Lung (tissue), 12 donors: ENCODE measurements around the gene OR2J3. TPM values are rescaled to one million over a fixed set of nuclear protein-coding genes. Genes with fewer than 3 reads are reported as not detected.
"Not testable (repeated sequence)": the region's sequence is repeated elsewhere in the genome, so short reads cannot be mapped to it uniquely, and the experiment has no call there.

Experiments
- ATAC-seq: fragments of 200-7000 bp; cut with Tn5 transposase; one replicate; pipeline ENCODE4 v1.9.1; 2020; ENCODE audit warnings: moderate number of reproducible peaks; ENCODE audit not compliant: insufficient read depth, low FRiP score
- DNase-seq, 3 donors: peaks; one replicate each; pipeline ENCODE4 v3.0.0-alpha.2; 2013 to 2017
- H3K27ac ChIP-seq, 2 donors: one replicate each; pipeline ENCODE4 v1.5.1; 2013; ENCODE audit warnings: mild to moderate bottlenecking in 2 of 2, moderate library complexity in 2 of 2, control low read depth in 1 of 2, inconsistent platforms in 1 of 2, low read depth in 1 of 2, low read length in 1 of 2
- H3K27me3 ChIP-seq, 3 donors: one replicate each; pipeline ENCODE4 v1.5.1; 2013; ENCODE audit warnings: low read length in 2 of 3; ENCODE audit not compliant: control insufficient read depth in 3 of 3, insufficient read depth in 3 of 3
- H3K36me3 ChIP-seq, 4 donors: one replicate each; pipeline ENCODE4 v1.5.1; 2013; ENCODE audit warnings: low read length in 4 of 4, mild to moderate bottlenecking in 1 of 4, moderate library complexity in 1 of 4; ENCODE audit not compliant: control insufficient read depth in 4 of 4, insufficient read depth in 4 of 4
- H3K4me1 ChIP-seq, 5 donors: one replicate each; pipeline ENCODE4 v1.5.1; 2013; ENCODE audit warnings: low read length in 5 of 5, mild to moderate bottlenecking in 2 of 5, moderate library complexity in 1 of 5; ENCODE audit not compliant: control insufficient read depth in 5 of 5, insufficient read depth in 5 of 5
- H3K4me3 ChIP-seq: one replicate; pipeline ENCODE4 v1.5.1; 2013; ENCODE audit warnings: mild to moderate bottlenecking, control low read depth, moderate library complexity
- H3K9ac ChIP-seq, 2 donors: one replicate each; pipeline ENCODE4 v1.5.1; 2013; ENCODE audit warnings: low read length in 2 of 2, control low read depth in 1 of 2; ENCODE audit not compliant: insufficient read depth in 1 of 2
- H3K9me3 ChIP-seq, 4 donors: one replicate each; pipeline ENCODE4 v1.5.1; 2013; ENCODE audit warnings: low read length in 3 of 4, mild to moderate bottlenecking in 1 of 4, moderate library complexity in 1 of 4; ENCODE audit not compliant: control insufficient read depth in 4 of 4, insufficient read depth in 3 of 4
- WGBS, 2 donors: extraction: QIAGEN DNeasy Blood & Tissue Kit; methylation state at CpG; one replicate each; pipeline ENCODE4 v1.1.7; 2013; 5-methylcytosine and 5-hydroxymethylcytosine counted together
- polyA plus RNA-seq, 2 donors: library from polyadenylated mRNA; stranded (reverse); fragments of 200-250 nt; gene quantifications; one replicate each; pipeline ENCODE4 v1.2.1, GENCODE V29; 2013
- total RNA-seq, 2 donors: library from RNA; depleted of rRNA in 1 of 2; stranded (reverse); fragments of >200 nt in 1 of 2; gene quantifications; one replicate each; pipeline ENCODE4 v1.2.1, GENCODE V29; 2014 to 2021
- TF ChIP-seq, protein P1 (sequence below): IDR thresholded peaks from 2 replicates; pipeline ENCODE4 v1.5.1; 2012; ENCODE audit warnings: mild to moderate bottlenecking; ENCODE audit errors: control extremely low read depth, extremely low read depth
- donor health status: control.
- donor health status: control.
- donor health status: Bipolar disorder and iron deficiency.
- donor health status: healthy.
- donor health status: DM: yes; HTN: yes; CAD: no.

OR2J3 gene
- total and polyA plus RNA-seq, 4 donors: 0.06 TPM; not detected in 3

DNA sequence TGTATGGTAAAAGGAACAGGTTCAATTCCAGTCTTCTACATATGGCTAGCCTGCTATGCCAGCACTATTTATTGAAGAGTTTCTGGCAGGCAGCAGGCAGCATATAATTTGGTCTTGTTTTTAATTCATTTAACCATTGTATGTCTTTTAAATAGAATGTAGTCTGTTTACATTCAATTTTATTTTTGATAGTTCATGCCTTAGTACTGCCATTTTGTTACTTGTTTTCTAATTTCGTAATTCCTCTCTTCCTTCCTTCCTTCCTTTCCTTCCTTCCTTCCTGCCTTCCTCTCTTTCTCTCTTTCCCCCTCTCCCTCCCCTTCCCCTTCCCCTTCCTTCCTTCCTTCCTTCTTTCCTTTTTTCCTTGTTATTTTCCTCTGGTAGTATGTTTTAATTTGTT, 45.2 kb downstream of the OR2J3 start:
- Histone ChIP-seq H3K27ac (no peak overlapping the region), H3K4me1 (no peaks in the 10 kb centered on the region), H3K36me3 (no peaks in the 10 kb centered on the region), H3K9ac (no peak overlapping the region), H3K9me3 (no peaks in the 10 kb centered on the region), H3K4me3 (no peak overlapping the region), H3K27me3 (no peaks in the 10 kb centered on the region)
- TF ChIP-seq, protein P1, sequence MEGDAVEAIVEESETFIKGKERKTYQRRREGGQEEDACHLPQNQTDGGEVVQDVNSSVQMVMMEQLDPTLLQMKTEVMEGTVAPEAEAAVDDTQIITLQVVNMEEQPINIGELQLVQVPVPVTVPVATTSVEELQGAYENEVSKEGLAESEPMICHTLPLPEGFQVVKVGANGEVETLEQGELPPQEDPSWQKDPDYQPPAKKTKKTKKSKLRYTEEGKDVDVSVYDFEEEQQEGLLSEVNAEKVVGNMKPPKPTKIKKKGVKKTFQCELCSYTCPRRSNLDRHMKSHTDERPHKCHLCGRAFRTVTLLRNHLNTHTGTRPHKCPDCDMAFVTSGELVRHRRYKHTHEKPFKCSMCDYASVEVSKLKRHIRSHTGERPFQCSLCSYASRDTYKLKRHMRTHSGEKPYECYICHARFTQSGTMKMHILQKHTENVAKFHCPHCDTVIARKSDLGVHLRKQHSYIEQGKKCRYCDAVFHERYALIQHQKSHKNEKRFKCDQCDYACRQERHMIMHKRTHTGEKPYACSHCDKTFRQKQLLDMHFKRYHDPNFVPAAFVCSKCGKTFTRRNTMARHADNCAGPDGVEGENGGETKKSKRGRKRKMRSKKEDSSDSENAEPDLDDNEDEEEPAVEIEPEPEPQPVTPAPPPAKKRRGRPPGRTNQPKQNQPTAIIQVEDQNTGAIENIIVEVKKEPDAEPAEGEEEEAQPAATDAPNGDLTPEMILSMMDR: no peak
- ATAC-seq (no peak), DNase-seq (no peak)
- WGBS, 2 donors: 62 to 69% methylated on average over 1 of the region's 1 CpG

DNA sequence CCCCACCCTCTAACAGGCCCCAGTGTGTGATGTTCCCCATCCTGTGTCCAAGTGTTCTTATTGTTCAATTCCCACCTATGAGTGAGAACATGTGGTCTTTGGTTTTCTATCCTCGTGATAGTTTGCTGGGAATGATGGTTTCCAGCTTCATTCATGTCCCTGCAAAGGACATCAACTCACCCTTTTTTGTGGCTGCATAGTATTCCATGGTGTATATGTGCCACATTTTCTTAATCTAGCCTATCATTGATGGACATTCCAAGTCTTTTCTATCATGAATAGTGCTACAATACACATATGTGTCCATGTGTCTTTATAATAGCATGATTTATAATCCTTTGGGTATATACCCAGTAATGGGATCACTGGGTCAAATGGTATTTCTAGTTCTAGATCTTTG, 47.3 kb downstream of the OR2J3 start:
- not testable (repeated sequence) for H3K9ac ChIP-seq, DNase-seq, H3K9me3 ChIP-seq, H3K27ac ChIP-seq, H3K4me3 ChIP-seq, H3K27me3 ChIP-seq, H3K36me3 ChIP-seq, H3K4me1 ChIP-seq, ATAC-seq
- 53 to 72% methylated on average over 1 of the region's 1 CpG for WGBS, 2 donors

DNA sequence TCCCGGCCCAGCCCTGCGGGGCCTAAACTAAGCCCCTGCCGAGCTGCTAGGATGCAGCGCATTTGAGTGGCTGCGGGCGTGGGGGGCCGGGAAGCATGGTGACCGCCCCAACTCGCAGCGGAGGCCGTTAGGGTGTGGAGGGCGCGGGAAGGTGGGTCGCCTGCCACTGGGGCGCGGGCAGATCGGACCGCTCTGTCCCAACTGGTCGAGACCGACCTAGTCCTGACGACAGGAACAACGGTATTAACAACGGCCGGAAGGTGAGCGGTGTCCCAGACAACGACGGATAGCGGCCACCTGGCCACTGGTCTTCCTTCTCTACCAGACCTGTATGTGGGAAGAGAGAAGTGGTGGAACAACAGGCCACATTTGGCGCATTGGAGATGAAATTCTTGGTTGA, 52.1 kb downstream of the OR2J3 start:
- not testable (repeated sequence) for H3K4me1 ChIP-seq, DNase-seq, H3K9ac ChIP-seq, H3K9me3 ChIP-seq, H3K4me3 ChIP-seq, H3K27me3 ChIP-seq, H3K36me3 ChIP-seq, ATAC-seq, H3K27ac ChIP-seq
- 95% methylated on average over 19 to 23 of the region's 29 CpGs for WGBS, 2 donors

Other genes starting within 250 kb of the OR2J3 start
- gene TRIM27, start 184.1 kb upstream of the OR2J3 start, total RNA-seq: 10 to 100 TPM; 47.0 to 81.9 TPM
- 10 to 100 TPM; 34.8 to 45.1 TPM for gene TRIM27, start 184.1 kb upstream of the OR2J3 start, polyA plus RNA-seq
- gene ZNF311, start 102.7 kb upstream of the OR2J3 start, total RNA-seq: 1 to 10 TPM; 1.7 to 3.1 TPM
- gene ZNF311, start 102.7 kb upstream of the OR2J3 start, polyA plus RNA-seq: 1 to 10 TPM in 1 of 2 donors, under 1 TPM in 1; 0.42 to 1.0 TPM
- gene OR2W1, start 62.9 kb upstream of the OR2J3 start, total RNA-seq: not detected
- gene OR2W1, start 62.9 kb upstream of the OR2J3 start, polyA plus RNA-seq: not detected
- not detected for gene OR2B3, start 20.7 kb upstream of the OR2J3 start, total RNA-seq
- not detected for gene OR2B3, start 20.7 kb upstream of the OR2J3 start, polyA plus RNA-seq
- not detected for gene OR2J1, start 8.6 kb upstream of the OR2J3 start, total RNA-seq
- not detected for gene OR2J1, start 8.6 kb upstream of the OR2J3 start, polyA plus RNA-seq
- not detected for gene OR2J2, start 62.8 kb downstream of the OR2J3 start, total RNA-seq
- not detected for gene OR2J2, start 62.8 kb downstream of the OR2J3 start, polyA plus RNA-seq
- under 1 TPM in 1 of 2 donors, not detected in 1; 0.20 TPM for gene OR14J1, start 193.6 kb downstream of the OR2J3 start, total RNA-seq
- gene OR14J1, start 193.6 kb downstream of the OR2J3 start, polyA plus RNA-seq: not detected